Astrocyte (in vitro differentiated cells and primary cell): ENCODE measurements around the gene SHBG. TPM values are rescaled to one million over a fixed set of nuclear protein-coding genes. Genes with fewer than 3 reads are reported as not detected.
A peak's percentile ranks its signal among the peaks of the same experiment; 100 is the strongest.

Experiments
- DNase-seq: peaks from one replicate; pipeline ENCODE4 v3.0.0-alpha.2; 2010; ENCODE audit warnings: low read depth
- FAIRE-seq: peaks from 2 replicates; lab custom pipeline; 2011; peaks lifted over from hg19 to GRCh38; lab: Jason Lieb, UNC
- H2AFZ ChIP-seq: 2 replicates; pipeline ENCODE4 v1.6.0; 2012; ENCODE audit warnings: low read depth, low read length, inconsistent platforms
- H3K27ac ChIP-seq: 2 replicates; pipeline ENCODE4 v1.5.1; 2011; ENCODE audit warnings: low read depth, low read length, inconsistent platforms
- H3K27me3 ChIP-seq: 2 replicates; pipeline ENCODE4 v1.6.0; 2011; ENCODE audit warnings: low read length, inconsistent platforms; ENCODE audit not compliant: insufficient read depth
- H3K36me3 ChIP-seq: 2 replicates; pipeline ENCODE4 v1.5.1; 2011; ENCODE audit warnings: low read length, inconsistent platforms; ENCODE audit not compliant: insufficient read depth
- H3K4me1 ChIP-seq: 2 replicates; pipeline ENCODE4 v1.5.1; 2011; ENCODE audit warnings: low read length, inconsistent platforms; ENCODE audit not compliant: insufficient read depth
- H3K4me2 ChIP-seq: 2 replicates; pipeline ENCODE4 v1.6.0; 2012; ENCODE audit warnings: low read length, inconsistent platforms
- H3K4me3 ChIP-seq: 2 replicates; pipeline ENCODE4 v1.5.1; 2011; ENCODE audit warnings: low read depth, mild to moderate bottlenecking, low read length, inconsistent platforms; ENCODE audit not compliant: insufficient read depth
- H3K79me2 ChIP-seq: 2 replicates; pipeline ENCODE4 v1.6.0; 2012; ENCODE audit warnings: mild to moderate bottlenecking, low read length, inconsistent platforms; ENCODE audit not compliant: insufficient read depth
- H3K9ac ChIP-seq: 2 replicates; pipeline ENCODE4 v1.6.0; 2012; ENCODE audit warnings: mild to moderate bottlenecking, low read length, inconsistent platforms
- H3K9me3 ChIP-seq: 2 replicates; pipeline ENCODE4 v1.5.1; 2012; ENCODE audit warnings: low read depth, mild to moderate bottlenecking, low read length, inconsistent platforms; ENCODE audit not compliant: insufficient read depth
- H4K20me1 ChIP-seq: 2 replicates; pipeline ENCODE4 v1.6.0; 2012; ENCODE audit warnings: low read length, inconsistent platforms; ENCODE audit not compliant: insufficient read depth
- H3K27ac Mint-ChIP-seq: one replicate; pipeline ENCODE4 v1.8.0; 2021; ENCODE audit warnings: mild to moderate bottlenecking, mixed read lengths; ENCODE audit not compliant: unreplicated experiment
- H3K27me3 Mint-ChIP-seq: one replicate; pipeline ENCODE4 v1.8.0; 2021; ENCODE audit warnings: low read depth, mixed read lengths; ENCODE audit not compliant: unreplicated experiment
- H3K36me3 Mint-ChIP-seq: one replicate; pipeline ENCODE4 v1.8.0; 2021; ENCODE audit warnings: low read depth, mixed read lengths; ENCODE audit not compliant: unreplicated experiment
- H3K4me1 Mint-ChIP-seq: one replicate; pipeline ENCODE4 v1.8.0; 2021; ENCODE audit warnings: low read depth, mixed read lengths; ENCODE audit not compliant: unreplicated experiment
- H3K4me3 Mint-ChIP-seq: one replicate; pipeline ENCODE4 v1.8.0; 2021; ENCODE audit warnings: mild to moderate bottlenecking, moderate library complexity, mixed read lengths; ENCODE audit not compliant: unreplicated experiment
- H3K9me3 Mint-ChIP-seq: one replicate; pipeline ENCODE4 v1.8.0; 2021; ENCODE audit warnings: mild to moderate bottlenecking, mixed read lengths; ENCODE audit not compliant: unreplicated experiment
- EZH2 ChIP-seq: IDR thresholded peaks from 2 replicates; pipeline ENCODE4 v1.6.1; 2012; ENCODE audit warnings: mild to moderate bottlenecking, low read length, inconsistent platforms; ENCODE audit not compliant: insufficient read depth
- total RNA-seq: library from RNA; stranded (reverse); gene quantifications from 2 replicates; pipeline ENCODE4 v1.2.1, GENCODE V29; 2021
- TF ChIP-seq, protein P1 (sequence below): IDR thresholded peaks from 2 replicates; pipeline ENCODE4 v1.5.1; 2011; ENCODE audit warnings: low read depth, mild to moderate bottlenecking, inconsistent platforms, low read length, moderate library complexity; ENCODE audit not compliant: insufficient read depth

SHBG gene
- total RNA-seq, 1 donor from 2014 or later = 0.79 TPM

DNA sequence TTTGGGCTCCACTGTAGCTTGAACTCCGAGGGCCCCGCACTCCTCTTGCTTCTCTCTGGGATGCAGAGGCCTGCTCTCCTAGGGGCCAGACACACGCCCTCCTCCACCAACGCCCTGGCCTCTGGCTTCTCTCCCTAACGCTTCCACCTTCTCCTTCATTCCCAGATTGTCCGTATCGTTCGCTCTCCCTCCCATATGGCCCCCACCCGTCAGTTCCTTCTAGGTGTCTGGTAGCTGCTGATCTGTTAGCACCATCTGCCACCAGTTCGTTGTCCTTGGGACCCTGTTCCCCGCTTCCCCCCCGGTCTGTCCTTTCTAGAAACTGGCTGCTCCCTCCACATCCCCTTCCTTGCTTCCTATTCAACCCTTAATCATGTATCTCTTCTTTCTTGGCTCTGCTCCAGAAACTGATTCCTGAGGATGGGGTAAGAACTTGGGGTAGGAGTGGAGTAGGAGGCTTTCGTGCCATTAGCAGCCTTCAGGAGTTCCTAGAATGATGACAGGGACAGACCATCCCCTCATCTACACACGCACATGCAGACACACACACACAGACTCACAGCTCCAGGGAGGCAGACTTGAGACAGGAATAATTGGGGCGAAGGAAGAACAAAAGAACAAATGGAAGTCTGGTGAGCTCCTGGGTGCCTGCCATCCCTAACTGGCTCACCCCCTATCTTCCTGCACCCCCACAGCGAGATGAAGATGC, 25.1 kb downstream of the SHBG start:
- Histone ChIP-seq H3K9ac (no peak overlapping the region), H3K4me2 (no peak overlapping the region), H4K20me1 (no peaks in the 10 kb centered on the region), H3K9me3 (no peaks in the 10 kb centered on the region), H2AFZ (no peak overlapping the region), H3K27ac (no peak overlapping the region), H3K27me3 (peaks cover 40% of the 10 kb centered on the region), H3K36me3 (no peaks in the 10 kb centered on the region), H3K4me3 (no peak overlapping the region), H3K4me1 (peaks cover 8% of the 10 kb centered on the region), H3K79me2 (no peaks in the 10 kb centered on the region)
- no peak overlapping the region for H3K27ac Mint-ChIP-seq
- peaks cover 2% of the 10 kb centered on the region for H3K36me3 Mint-ChIP-seq
- peak overlapping the region; percentile 8 for H3K4me3 Mint-ChIP-seq
- DNase-seq (peak; percentile 7), FAIRE-seq (no peak)
- H3K4me1 Mint-ChIP-seq = peaks cover 12% of the 10 kb centered on the region
- TF ChIP-seq EZH2 = no peak
- TF ChIP-seq, protein P1, sequence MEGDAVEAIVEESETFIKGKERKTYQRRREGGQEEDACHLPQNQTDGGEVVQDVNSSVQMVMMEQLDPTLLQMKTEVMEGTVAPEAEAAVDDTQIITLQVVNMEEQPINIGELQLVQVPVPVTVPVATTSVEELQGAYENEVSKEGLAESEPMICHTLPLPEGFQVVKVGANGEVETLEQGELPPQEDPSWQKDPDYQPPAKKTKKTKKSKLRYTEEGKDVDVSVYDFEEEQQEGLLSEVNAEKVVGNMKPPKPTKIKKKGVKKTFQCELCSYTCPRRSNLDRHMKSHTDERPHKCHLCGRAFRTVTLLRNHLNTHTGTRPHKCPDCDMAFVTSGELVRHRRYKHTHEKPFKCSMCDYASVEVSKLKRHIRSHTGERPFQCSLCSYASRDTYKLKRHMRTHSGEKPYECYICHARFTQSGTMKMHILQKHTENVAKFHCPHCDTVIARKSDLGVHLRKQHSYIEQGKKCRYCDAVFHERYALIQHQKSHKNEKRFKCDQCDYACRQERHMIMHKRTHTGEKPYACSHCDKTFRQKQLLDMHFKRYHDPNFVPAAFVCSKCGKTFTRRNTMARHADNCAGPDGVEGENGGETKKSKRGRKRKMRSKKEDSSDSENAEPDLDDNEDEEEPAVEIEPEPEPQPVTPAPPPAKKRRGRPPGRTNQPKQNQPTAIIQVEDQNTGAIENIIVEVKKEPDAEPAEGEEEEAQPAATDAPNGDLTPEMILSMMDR = no peak
- peaks cover 31% of the 10 kb centered on the region for H3K27me3 Mint-ChIP-seq
- peaks cover 4% of the 10 kb centered on the region for H3K9me3 Mint-ChIP-seq

DNA sequence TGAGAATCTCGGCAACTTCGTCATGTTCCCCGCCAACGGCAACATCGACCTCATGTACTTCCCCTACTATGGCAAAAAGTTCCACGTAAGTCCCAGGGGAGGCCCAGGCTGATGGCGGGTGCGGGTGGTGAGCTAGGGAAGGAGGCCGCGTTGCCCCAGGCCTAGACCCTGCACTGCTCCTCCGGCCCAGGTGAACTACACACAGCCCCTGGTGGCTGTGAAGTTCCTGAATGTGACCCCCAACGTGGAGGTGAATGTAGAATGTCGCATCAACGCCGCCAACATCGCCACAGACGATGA, 25.6 kb downstream of the SHBG start:
- peaks cover 4% of the 10 kb centered on the region for H3K9me3 Mint-ChIP-seq
- H2AFZ ChIP-seq = no peak overlapping the region
- H3K36me3 Mint-ChIP-seq = peaks cover 2% of the 10 kb centered on the region
- FAIRE-seq (no peak), DNase-seq (no peak)
- no peak overlapping the region for H3K9ac ChIP-seq
- H4K20me1 ChIP-seq = no peaks in the 10 kb centered on the region
- no peak overlapping the region for H3K4me3 Mint-ChIP-seq
- no peaks in the 10 kb centered on the region for H3K36me3 ChIP-seq
- no peaks in the 10 kb centered on the region for H3K9me3 ChIP-seq
- H3K27ac Mint-ChIP-seq = no peak overlapping the region
- H3K79me2 ChIP-seq = no peaks in the 10 kb centered on the region
- TF ChIP-seq, protein P1 = no peak
- no peak for TF ChIP-seq EZH2
- peaks cover 26% of the 10 kb centered on the region for H3K27me3 Mint-ChIP-seq
- H3K27me3 ChIP-seq = peaks cover 36% of the 10 kb centered on the region
- no peak overlapping the region for H3K27ac ChIP-seq
- H3K4me1 Mint-ChIP-seq = peaks cover 12% of the 10 kb centered on the region
- H3K4me2 ChIP-seq = no peak overlapping the region
- no peak overlapping the region for H3K4me3 ChIP-seq
- peaks cover 4% of the 10 kb centered on the region for H3K4me1 ChIP-seq

DNA sequence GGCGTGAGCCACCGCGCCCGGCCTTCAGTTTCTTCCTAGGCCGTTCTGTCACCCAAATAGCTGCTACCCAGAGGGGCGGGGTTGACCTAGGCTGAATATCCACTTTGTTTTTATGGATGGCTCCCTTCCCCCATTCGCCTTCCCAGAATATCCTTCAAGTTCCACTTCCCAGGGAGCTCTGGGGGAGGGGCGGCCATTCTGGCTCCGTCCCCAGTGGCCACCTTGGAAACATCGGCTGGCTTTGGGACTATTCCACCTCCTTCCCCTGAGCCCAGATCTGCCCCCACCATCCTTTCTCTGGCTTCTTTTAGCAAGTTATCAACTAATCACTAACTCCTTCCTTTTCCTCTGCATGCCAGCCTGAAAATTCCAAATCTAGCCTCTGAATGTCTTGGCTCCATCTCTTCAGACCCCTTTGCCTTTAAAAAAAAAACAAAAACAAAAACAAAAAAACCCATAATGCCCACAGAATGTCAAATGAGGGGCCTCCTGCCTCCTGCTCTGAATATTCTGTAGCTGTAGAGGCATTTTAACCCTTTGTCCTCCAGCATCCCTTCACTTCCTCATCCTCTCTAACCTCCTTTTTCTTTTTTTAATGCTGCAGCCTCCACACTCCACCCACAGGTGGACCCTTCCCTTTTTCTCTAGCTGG, 27.1 kb downstream of the SHBG start:
- Histone ChIP-seq H3K9ac (no peak overlapping the region), H3K4me3 (no peak overlapping the region), H3K4me2 (peak overlapping the region; percentile 22), H3K27me3 (peaks cover 24% of the 10 kb centered on the region), H4K20me1 (no peaks in the 10 kb centered on the region), H3K36me3 (no peaks in the 10 kb centered on the region), H3K27ac (no peak overlapping the region), H3K79me2 (no peaks in the 10 kb centered on the region), H2AFZ (no peak overlapping the region), H3K9me3 (no peaks in the 10 kb centered on the region), H3K4me1 (no peaks in the 10 kb centered on the region)
- FAIRE-seq (no peak), DNase-seq (no peak)
- TF ChIP-seq EZH2 = no peak
- TF ChIP-seq, protein P1 = no peak
- Mint-ChIP-seq H3K27me3 (peaks cover 17% of the 10 kb centered on the region), H3K9me3 (peaks cover 4% of the 10 kb centered on the region), H3K27ac (peak overlapping the region; percentile 63), H3K4me3 (peak overlapping the region; percentile 69), H3K4me1 (peaks cover 12% of the 10 kb centered on the region), H3K36me3 (peaks cover 2% of the 10 kb centered on the region)
